Nephron (organoid): ENCODE results near the gene LRWD1.

Source experiments
- H3K27ac Mint-ChIP-seq, 3 experiments: 2 replicates each; pipeline ENCODE4 v1.8.0; 2020; ENCODE audit warnings: mixed read lengths in 3 of 3, mild to moderate bottlenecking in 2 of 3, moderate library complexity in 1 of 3
- H3K27me3 Mint-ChIP-seq: 2 replicates; pipeline ENCODE4 v1.8.0; 2021; ENCODE audit warnings: low read depth, mild to moderate bottlenecking, moderate library complexity, mixed read lengths
- H3K36me3 Mint-ChIP-seq: 2 replicates; pipeline ENCODE4 v1.8.0; 2020; ENCODE audit warnings: low read depth, mixed read lengths
- H3K4me1 Mint-ChIP-seq: 2 replicates; pipeline ENCODE4 v1.8.0; 2020; ENCODE audit warnings: mixed read lengths
- H3K4me3 Mint-ChIP-seq, 3 experiments: 2 replicates each; pipeline ENCODE4 v1.8.0; 2020; ENCODE audit warnings: mild to moderate bottlenecking in 3 of 3, mixed read lengths in 3 of 3, moderate library complexity in 2 of 3
- H3K9me3 Mint-ChIP-seq: 2 replicates; pipeline ENCODE4 v1.8.0; 2020; ENCODE audit warnings: mixed read lengths
- CTCF ChIP-seq, 3 experiments: fragments of 200-600 bp; sonication (generic); IDR thresholded peaks; one replicate each; pipeline ENCODE4 v1.5.0; 2021; ENCODE audit warnings: antibody characterized with exemption in 3 of 3; ENCODE audit not compliant: unreplicated experiment in 3 of 3

Gene LRWD1

GRCh38 chr7:102427019-102427405 is 37.8 kb upstream of the LRWD1 start:
- Mint-ChIP-seq H3K36me3 (peaks cover 37% of the 10 kb centered on the region), H3K27me3 (no peaks in the 10 kb centered on the region), H3K27ac (no peak overlapping the region), H3K9me3 (no peaks in the 10 kb centered on the region), H3K4me3 (no peak overlapping the region), H3K4me1 (peaks cover 34% of the 10 kb centered on the region)
- TF ChIP-seq CTCF (IDR thresholded peaks at IDR 0.05; ENCODE audit: unreplicated experiment in 3 of 3), result no peak

- H3K4me1 Mint-ChIP-seq, result peaks cover 30% of the 10 kb centered on the region
- H3K27ac Mint-ChIP-seq, result peak overlapping the region in 2 of 3 experiments; percentile 23 to 94
- TF ChIP-seq CTCF (IDR thresholded peaks at IDR 0.05; ENCODE audit: unreplicated experiment in 3 of 3), result no peak
- no peaks in the 10 kb centered on the region for H3K9me3 Mint-ChIP-seq
- H3K36me3 Mint-ChIP-seq, result peaks cover 26% of the 10 kb centered on the region
- H3K27me3 Mint-ChIP-seq, result no peaks in the 10 kb centered on the region
- H3K4me3 Mint-ChIP-seq, result peak overlapping the region in 2 of 3 experiments; percentile 49 to 53
These were observed 35.5 kb upstream of the LRWD1 start for GRCh38 chr7:102429141-102429899.

GRCh38 chr7:102431617-102432298 is 33.0 kb upstream of the LRWD1 start:
- Mint-ChIP-seq H3K4me3 (peak overlapping the region; percentile 82 to 85 (median 84)), H3K9me3 (no peaks in the 10 kb centered on the region), H3K27me3 (no peaks in the 10 kb centered on the region), H3K27ac (peak overlapping the region; percentile 90 to 94 (median 91)), H3K4me1 (peaks cover 16% of the 10 kb centered on the region), H3K36me3 (peaks cover 15% of the 10 kb centered on the region)
- TF ChIP-seq CTCF (IDR thresholded peaks at IDR 0.05; ENCODE audit: unreplicated experiment in 3 of 3), result no peak

- no peak for TF ChIP-seq CTCF (IDR thresholded peaks at IDR 0.05; ENCODE audit: unreplicated experiment in 3 of 3)
- H3K27ac Mint-ChIP-seq, result peak overlapping the region; percentile 82 to 91 (median 86)
- peaks cover 10% of the 10 kb centered on the region for H3K36me3 Mint-ChIP-seq
- no peaks in the 10 kb centered on the region for H3K9me3 Mint-ChIP-seq
- peak overlapping the region; percentile 82 to 85 (median 84) for H3K4me3 Mint-ChIP-seq
- peaks cover 16% of the 10 kb centered on the region for H3K4me1 Mint-ChIP-seq
- H3K27me3 Mint-ChIP-seq, result no peaks in the 10 kb centered on the region
These were observed 32.2 kb upstream of the LRWD1 start for GRCh38 chr7:102432442-102433218.

GRCh38 chr7:102433219-102434038 is 31.4 kb upstream of the LRWD1 start, which contains the start of gene ORAI2:
TSS of gene ORAI2 (plus strand) at chr7:102433575. CDS start at chr7:102438957, 5,382 bp downstream.
- no peaks in the 10 kb centered on the region for H3K27me3 Mint-ChIP-seq
- peaks cover 6% of the 10 kb centered on the region for H3K36me3 Mint-ChIP-seq
- no peak for TF ChIP-seq CTCF (IDR thresholded peaks at IDR 0.05; ENCODE audit: unreplicated experiment in 3 of 3)
- peaks cover 16% of the 10 kb centered on the region for H3K4me1 Mint-ChIP-seq
- no peaks in the 10 kb centered on the region for H3K9me3 Mint-ChIP-seq
- peak within 1 kb of the TSS; percentile 85 to 89 (median 88) for H3K4me3 Mint-ChIP-seq
- H3K27ac Mint-ChIP-seq, result peak within 1 kb of the TSS; percentile 46 to 86 (median 85)
